NCI-H2196 treated with DMSO at 0.1 percent for 48 hours (cell line): Measurements from ENCODE around the gene LRP1.

Source experiments
- DNase-seq: peaks from one replicate; lab custom pipeline; 2025; ENCODE audit not compliant: unreplicated experiment; lab: John Stamatoyannopoulos, UW

LRP1 gene

GRCh38 chr12:57133013-57133569 is 4.8 kb downstream of the LRP1 start:
- DNase-seq = no peak

- no peak for DNase-seq
Measured at GRCh38 chr12:57133916-57134315, 5.6 kb downstream of the LRP1 start.

- no peak for DNase-seq
Measured at GRCh38 chr12:57134949-57135348, 6.7 kb downstream of the LRP1 start.

GRCh38 chr12:57135527-57136326 is 7.4 kb downstream of the LRP1 start:
- no peak for DNase-seq

- DNase-seq = no peak
Measured at GRCh38 chr12:57138526-57139272, 10.4 kb downstream of the LRP1 start.

- DNase-seq = no peak
Measured at GRCh38 chr12:57139796-57140649, 11.7 kb downstream of the LRP1 start.

GRCh38 chr12:57141249-57141648 is 13.0 kb downstream of the LRP1 start:
- no peak for DNase-seq

GRCh38 chr12:57142121-57142520 is 13.8 kb downstream of the LRP1 start:
- no peak for DNase-seq

- DNase-seq = no peak
Measured at GRCh38 chr12:57142727-57143126, 14.4 kb downstream of the LRP1 start.

GRCh38 chr12:57143454-57143853 is 15.2 kb downstream of the LRP1 start:
- no peak for DNase-seq

- DNase-seq = no peak
Measured at GRCh38 chr12:57145460-57146059, 17.3 kb downstream of the LRP1 start.

- DNase-seq = no peak
Measured at GRCh38 chr12:57146092-57146491, 17.8 kb downstream of the LRP1 start.

GRCh38 chr12:57146961-57147944 is 19.0 kb downstream of the LRP1 start, which contains the start of gene LRP1-AS:
Gene LRP1-AS, minus strand, starts transcription at chr12:57147619.
- no peak for DNase-seq

GRCh38 chr12:57148469-57149244 is 20.4 kb downstream of the LRP1 start:
- DNase-seq = no peak

- no peak for DNase-seq
Measured at GRCh38 chr12:57149245-57149900, 21.1 kb downstream of the LRP1 start.

GRCh38 chr12:57150400-57151000 is 22.2 kb downstream of the LRP1 start:
- DNase-seq = no peak

GRCh38 chr12:57151741-57152630 is 23.7 kb downstream of the LRP1 start:
- no peak for DNase-seq
